GM12874 (cell line): ENCODE data around the gene ZNF423.

Source experiments
- TF ChIP-seq, protein P1 (sequence below): IDR thresholded peaks from 2 replicates; pipeline ENCODE4 v1.5.1; 2011; ENCODE audit warnings: low read depth, mild to moderate bottlenecking, control low read depth, low read length, moderate library complexity; ENCODE audit not compliant: insufficient read depth

The ZNF423 gene

DNA sequence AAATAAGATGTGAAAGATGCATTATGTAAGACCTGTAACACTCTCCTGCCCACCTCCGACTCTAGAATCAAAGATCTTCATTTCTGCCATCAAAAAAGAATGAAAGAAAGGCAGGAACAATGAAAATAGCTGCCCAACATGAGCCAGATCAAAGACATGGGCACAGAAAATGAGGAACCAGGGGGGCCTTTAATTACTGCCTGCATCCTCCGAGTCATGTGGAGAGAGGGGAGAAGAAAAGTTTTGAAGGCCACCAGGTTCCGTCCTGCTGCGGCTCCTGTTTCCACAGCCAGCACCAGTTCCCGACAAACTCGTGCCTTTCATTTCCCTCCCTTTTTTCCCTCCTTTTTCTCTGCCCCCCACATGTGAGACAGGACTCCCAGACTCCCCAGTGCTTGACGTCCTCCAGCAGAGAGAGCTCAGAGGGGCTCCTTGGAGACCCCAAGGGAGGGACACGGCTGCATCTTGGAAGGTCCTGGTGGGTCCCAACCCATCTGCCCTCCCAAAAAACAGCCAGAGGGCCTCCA is 168.4 kb downstream of the ZNF423 start:
- TF ChIP-seq, protein P1, sequence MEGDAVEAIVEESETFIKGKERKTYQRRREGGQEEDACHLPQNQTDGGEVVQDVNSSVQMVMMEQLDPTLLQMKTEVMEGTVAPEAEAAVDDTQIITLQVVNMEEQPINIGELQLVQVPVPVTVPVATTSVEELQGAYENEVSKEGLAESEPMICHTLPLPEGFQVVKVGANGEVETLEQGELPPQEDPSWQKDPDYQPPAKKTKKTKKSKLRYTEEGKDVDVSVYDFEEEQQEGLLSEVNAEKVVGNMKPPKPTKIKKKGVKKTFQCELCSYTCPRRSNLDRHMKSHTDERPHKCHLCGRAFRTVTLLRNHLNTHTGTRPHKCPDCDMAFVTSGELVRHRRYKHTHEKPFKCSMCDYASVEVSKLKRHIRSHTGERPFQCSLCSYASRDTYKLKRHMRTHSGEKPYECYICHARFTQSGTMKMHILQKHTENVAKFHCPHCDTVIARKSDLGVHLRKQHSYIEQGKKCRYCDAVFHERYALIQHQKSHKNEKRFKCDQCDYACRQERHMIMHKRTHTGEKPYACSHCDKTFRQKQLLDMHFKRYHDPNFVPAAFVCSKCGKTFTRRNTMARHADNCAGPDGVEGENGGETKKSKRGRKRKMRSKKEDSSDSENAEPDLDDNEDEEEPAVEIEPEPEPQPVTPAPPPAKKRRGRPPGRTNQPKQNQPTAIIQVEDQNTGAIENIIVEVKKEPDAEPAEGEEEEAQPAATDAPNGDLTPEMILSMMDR = no peak

GRCh38 chr16:49684696-49685095 is 171.2 kb downstream of the ZNF423 start:
- TF ChIP-seq, protein P1 = no peak

- TF ChIP-seq, protein P1 = no peak
Observed at GRCh38 chr16:49682577-49683165, 173.2 kb downstream of the ZNF423 start.

- TF ChIP-seq, protein P1 = no peak
Observed at GRCh38 chr16:49681217-49681883, 174.6 kb downstream of the ZNF423 start.

- TF ChIP-seq, protein P1 = no peak
Observed at GRCh38 chr16:49679095-49679494, 176.8 kb downstream of the ZNF423 start.

DNA sequence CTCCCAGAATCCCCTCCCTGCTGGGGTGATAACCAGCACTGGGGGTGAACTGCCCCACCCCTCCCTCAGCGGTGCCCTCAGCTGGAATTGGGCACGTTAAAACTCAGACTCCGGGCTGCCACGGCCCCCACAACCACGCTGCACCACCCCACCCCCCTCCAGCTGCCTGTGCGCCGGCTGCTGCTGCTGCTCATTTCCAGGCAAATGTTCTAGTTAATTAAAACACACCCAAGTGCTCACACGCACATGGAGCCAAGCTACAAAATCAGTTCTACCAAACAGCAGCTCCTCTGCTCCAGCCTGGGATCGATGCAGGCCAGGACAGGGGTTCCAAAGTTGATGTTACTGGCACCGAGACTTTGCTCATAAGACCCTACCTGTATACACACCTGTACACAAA is 180.5 kb downstream of the ZNF423 start:
- TF ChIP-seq, protein P1 = no peak

- TF ChIP-seq, protein P1 = no peak
Observed at GRCh38 chr16:49674990-49675389, 180.9 kb downstream of the ZNF423 start.
